Breast epithelium (tissue), 4 donors: ENCODE data around the gene OR6C1. TPM values are rescaled to one million over a fixed set of nuclear protein-coding genes. Genes with fewer than 3 reads are reported as not detected.
"Not testable (repeated sequence)": the region's sequence is repeated elsewhere in the genome, so short reads cannot be mapped to it uniquely, and the experiment has no call there.

Source experiments
- DNase-seq, 2 donors: peaks; one replicate each; pipeline ENCODE4 v3.0.0-alpha.2; 2019; ENCODE audit warnings: low spot score in 2 of 2
- H3K27ac ChIP-seq, 2 donors: fragments of 200-600 bp; sonication (generic) in 1 of 2; one replicate each; pipeline ENCODE4 v1.5.1; 2016 to 2019; ENCODE audit warnings: mild to moderate bottlenecking in 1 of 2
- H3K27me3 ChIP-seq, 2 donors: fragments of 200-600 bp; sonication (generic) in 1 of 2; one replicate each; pipeline versions ENCODE4 v1.5.1 to v1.6.0; 2017 to 2019; ENCODE audit warnings: control low read depth in 1 of 2, mild to moderate bottlenecking in 1 of 2
- H3K36me3 ChIP-seq: fragments of 200-600 bp; one replicate; pipeline ENCODE4 v1.5.1; 2019
- H3K4me1 ChIP-seq, 2 donors: fragments of 200-600 bp; sonication (generic); one replicate each; pipeline ENCODE4 v1.5.1; 2016 to 2019; ENCODE audit warnings: control low read depth in 1 of 2
- H3K4me3 ChIP-seq, 3 donors: fragments of 200-600 bp; sonication (generic); 1 replicate in 2 of 3; 2 replicates in 1 of 3; pipeline ENCODE4 v1.5.1; 2016 to 2019; ENCODE audit warnings: mild to moderate bottlenecking in 3 of 3, moderate library complexity in 2 of 3
- H3K9me3 ChIP-seq, 2 donors: fragments of 200-600 bp; sonication (generic) in 1 of 2; one replicate each; pipeline ENCODE4 v1.5.1; 2016 to 2019; ENCODE audit warnings: control low read depth in 1 of 2
- CTCF ChIP-seq, 3 donors: fragments of 450-650 bp; IDR thresholded peaks; one replicate each; pipeline ENCODE4 v1.5.1; 2016 to 2017; ENCODE audit warnings: antibody characterized with exemption in 3 of 3, mild to moderate bottlenecking in 3 of 3, moderate library complexity in 3 of 3
- POLR2A ChIP-seq: fragments of 450-650 bp; IDR thresholded peaks from one replicate; pipeline ENCODE4 v1.6.1; 2016; ENCODE audit warnings: antibody characterized with exemption, mild to moderate bottlenecking, moderate library complexity
- POLR2AphosphoS5 ChIP-seq, 3 donors: sonication (generic); formaldehyde crosslinking; IDR thresholded peaks; one replicate each; pipeline ENCODE4 v1.6.1; 2017; ENCODE audit warnings: antibody characterized with exemption in 3 of 3
- intact Hi-C: fragments of 100-400 bp; cut with DNase I; formaldehyde crosslinking; loops from one replicate; pipeline ENCODE4 v1.15.1; 2023; ENCODE audit warnings: low total_unique reads
- total RNA-seq, 3 donors: library from RNA; depleted of rRNA; stranded (reverse); fragments of >200 nt; gene quantifications; one replicate each; pipeline ENCODE4 v1.1.0, GENCODE V29; 2016

OR6C1 gene
- not detected for total RNA-seq

GRCh38 chr12:55314043-55314442, at the start of gene OR6C1:
Gene OR6C1, plus strand, starts transcription at chr12:55314343. Its CDS starts 6,257 bp downstream, at chr12:55320600.
- TF ChIP-seq CTCF (IDR thresholded peaks at IDR 0.05): no peak
- no peak for TF ChIP-seq POLR2A
- no peak for TF ChIP-seq POLR2AphosphoS5 (IDR thresholded peaks at IDR 0.05)
- Histone ChIP-seq H3K27ac (no peak within 1 kb of the TSS), H3K27me3 (no peaks in the 10 kb centered on the region), H3K36me3 (no peaks in the 10 kb centered on the region), H3K9me3 (no peaks in the 10 kb centered on the region), H3K4me3 (no peak within 1 kb of the TSS), H3K4me1 (no peaks in the 10 kb centered on the region)
- intact Hi-C loops: no loop called here
- no peak for DNase-seq

DNA sequence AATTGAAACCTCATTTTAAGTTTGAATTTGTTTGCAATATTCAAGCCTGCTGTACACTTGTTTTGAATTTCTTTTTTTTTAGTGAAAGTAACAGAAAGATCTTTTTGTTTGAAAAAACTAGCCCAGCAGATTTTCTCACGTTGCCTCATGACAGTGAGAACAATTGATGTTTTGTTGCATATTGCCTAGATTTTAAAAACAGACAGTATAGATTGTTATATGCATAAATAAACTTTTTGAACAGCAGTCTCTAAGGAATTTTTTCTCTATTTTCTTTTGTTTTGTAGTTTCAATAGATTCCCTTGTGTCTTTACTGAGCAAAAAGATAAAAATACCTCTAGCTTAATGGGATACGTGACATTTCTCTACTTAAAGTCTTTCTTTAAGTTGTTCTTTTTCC, 33.2 kb upstream of the OR6C1 start:
- no peak overlapping the region for H3K27ac ChIP-seq
- no peak overlapping the region for H3K4me3 ChIP-seq
- TF ChIP-seq POLR2AphosphoS5 (IDR thresholded peaks at IDR 0.05) (no peak), POLR2A (no peak), CTCF (IDR thresholded peaks at IDR 0.05) (no peak)
- no peaks in the 10 kb centered on the region for H3K27me3 ChIP-seq
- intact Hi-C loops: no loop called here
- no peaks in the 10 kb centered on the region for H3K36me3 ChIP-seq
- H3K4me1 ChIP-seq: no peaks in the 10 kb centered on the region
- DNase-seq: no peak
- no peaks in the 10 kb centered on the region for H3K9me3 ChIP-seq

GRCh38 chr12:55289999-55290398, 24.1 kb upstream of the OR6C1 start:
- H3K4me1 ChIP-seq: no peaks in the 10 kb centered on the region
- H3K27me3 ChIP-seq: no peaks in the 10 kb centered on the region
- DNase-seq: no peak
- intact Hi-C loops: no loop called here
- no peak overlapping the region for H3K27ac ChIP-seq
- H3K9me3 ChIP-seq: no peaks in the 10 kb centered on the region
- no peaks in the 10 kb centered on the region for H3K36me3 ChIP-seq
- no peak overlapping the region for H3K4me3 ChIP-seq
- TF ChIP-seq POLR2A: no peak
- no peak for TF ChIP-seq POLR2AphosphoS5 (IDR thresholded peaks at IDR 0.05)
- no peak for TF ChIP-seq CTCF (IDR thresholded peaks at IDR 0.05)

GRCh38 chr12:55296469-55296868, 17.7 kb upstream of the OR6C1 start, which contains the start of gene OR6C6:
Gene OR6C6, minus strand, starts transcription at chr12:55296569. Its CDS starts 1,337 bp downstream, at chr12:55295232.
- H3K9me3 ChIP-seq: no peaks in the 10 kb centered on the region
- TF ChIP-seq CTCF (IDR thresholded peaks at IDR 0.05): no peak
- no peak for TF ChIP-seq POLR2A
- TF ChIP-seq POLR2AphosphoS5 (IDR thresholded peaks at IDR 0.05): no peak
- no peaks in the 10 kb centered on the region for H3K36me3 ChIP-seq
- no peak within 1 kb of the TSS for H3K4me3 ChIP-seq
- no peak within 1 kb of the TSS for H3K27ac ChIP-seq
- peaks cover 0 to 3% of the 10 kb centered on the region in 2 donors for H3K27me3 ChIP-seq
- DNase-seq: no peak
- no peaks in the 10 kb centered on the region for H3K4me1 ChIP-seq
- intact Hi-C loops: no loop called here

DNA sequence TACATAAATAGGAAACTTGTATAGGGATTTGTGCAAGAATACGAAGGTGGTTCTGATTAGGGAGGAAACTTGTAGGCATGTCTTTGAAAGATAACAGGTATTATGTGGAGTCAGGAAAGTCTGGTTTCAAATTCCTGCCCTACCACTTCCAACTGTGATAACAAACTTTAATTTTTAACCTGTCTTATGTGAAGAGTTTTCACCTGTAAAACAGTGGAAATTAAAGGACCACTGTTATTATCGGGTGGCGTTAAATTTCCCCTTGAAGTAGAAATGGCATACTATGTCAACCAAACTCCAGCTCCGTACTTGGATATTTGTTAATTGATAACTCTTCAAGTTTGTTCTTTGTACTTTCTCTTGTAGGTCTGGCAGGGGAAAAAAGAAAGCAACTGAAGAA, 6.1 kb downstream of the OR6C1 start:
- no peaks in the 10 kb centered on the region for H3K27me3 ChIP-seq
- no peaks in the 10 kb centered on the region for H3K4me1 ChIP-seq
- no peak for TF ChIP-seq POLR2AphosphoS5 (IDR thresholded peaks at IDR 0.05)
- no peak for TF ChIP-seq POLR2A
- no peak for TF ChIP-seq CTCF (IDR thresholded peaks at IDR 0.05)
- no peak overlapping the region for H3K4me3 ChIP-seq
- no peak overlapping the region for H3K27ac ChIP-seq
- H3K36me3 ChIP-seq: no peaks in the 10 kb centered on the region
- intact Hi-C loops: no loop called here
- DNase-seq: no peak
- H3K9me3 ChIP-seq: peaks cover 0 to 3% of the 10 kb centered on the region in 2 donors

- intact Hi-C loops, H3K4me1 ChIP-seq, H3K27ac ChIP-seq, H3K27me3 ChIP-seq, H3K4me3 ChIP-seq, DNase-seq, H3K36me3 ChIP-seq, H3K9me3 ChIP-seq: not testable (repeated sequence)
Measured at GRCh38 chr12:55325801-55326200, 11.7 kb downstream of the OR6C1 start.
